ENCODE measurements around the gene PTPN2. TPM values are rescaled to one million over a fixed set of nuclear protein-coding genes. Genes with fewer than 3 reads are reported as not detected.

Gene PTPN2
- total RNA-seq, 4 donors from 2014 or later: 17.0 to 20.0 (median 17.5) TPM

- Histone ChIP-seq H3K27me3 (no peaks in the 10 kb centered on the region), H3K9me3 (no peaks in the 10 kb centered on the region), H3K27ac (no peak overlapping the region), H3K4me3 (no peak overlapping the region), H3K4me1 (no peaks in the 10 kb centered on the region), H3K36me3 (peaks cover 0 to 38% of the 10 kb centered on the region in 2 donors)
- no peak for DNase-seq
- TF ChIP-seq POLR2A (IDR thresholded peaks at IDR 0.05) (no peak), CTCF (IDR thresholded peaks at IDR 0.05 in 4 of 5, conservative IDR thresholded peaks at IDR 0.05 in 1 of 5) (no peak)
- in situ Hi-C loops (cut with MboI; ENCODE audit: low sequenced_read_pairs in 4 of 4) (no loop called here), intact Hi-C loops (cut with DNase I; ENCODE audit: low total_unique reads) (no loop called here)
- no peak for ATAC-seq
Observed at GRCh38 chr18:12821408-12821807, 62.6 kb downstream of the PTPN2 start.

- TF ChIP-seq CTCF (IDR thresholded peaks at IDR 0.05 in 4 of 5, conservative IDR thresholded peaks at IDR 0.05 in 1 of 5) (no peak), POLR2A (IDR thresholded peaks at IDR 0.05) (no peak)
- no peaks in the 10 kb centered on the region for H3K9me3 ChIP-seq
- no peaks in the 10 kb centered on the region for H3K27me3 ChIP-seq
- no peak overlapping the region for H3K4me3 ChIP-seq
- H3K4me1 ChIP-seq: no peaks in the 10 kb centered on the region
- DNase-seq: no peak
- intact Hi-C loops (cut with DNase I; ENCODE audit: low total_unique reads) (no loop called here), in situ Hi-C loops (cut with MboI; ENCODE audit: low sequenced_read_pairs in 4 of 4) (no loop called here)
- ATAC-seq: no peak
- no peak overlapping the region for H3K27ac ChIP-seq
- H3K36me3 ChIP-seq: peaks cover 0 to 39% of the 10 kb centered on the region in 2 donors
Observed at GRCh38 chr18:12820506-12820905, 63.5 kb downstream of the PTPN2 start.

- Histone ChIP-seq H3K27ac (no peak overlapping the region), H3K4me1 (no peaks in the 10 kb centered on the region), H3K27me3 (no peaks in the 10 kb centered on the region), H3K36me3 (peaks cover 0 to 37% of the 10 kb centered on the region in 2 donors), H3K9me3 (no peaks in the 10 kb centered on the region), H3K4me3 (no peak overlapping the region)
- no peak for DNase-seq
- ATAC-seq: no peak
- intact Hi-C loops (cut with DNase I; ENCODE audit: low total_unique reads): no loop called here
- no peak for TF ChIP-seq POLR2A (IDR thresholded peaks at IDR 0.05)
- TF ChIP-seq CTCF (IDR thresholded peaks at IDR 0.05 in 4 of 5, conservative IDR thresholded peaks at IDR 0.05 in 1 of 5): no peak
- in situ Hi-C loops (cut with MboI; ENCODE audit: low sequenced_read_pairs in 4 of 4): no loop called here
Observed at GRCh38 chr18:12819841-12820240, 64.2 kb downstream of the PTPN2 start.

- intact Hi-C loops (cut with DNase I; ENCODE audit: low total_unique reads): no loop called here
- Histone ChIP-seq H3K9me3 (no peaks in the 10 kb centered on the region), H3K27me3 (no peaks in the 10 kb centered on the region), H3K36me3 (peaks cover 0 to 37% of the 10 kb centered on the region in 2 donors), H3K4me1 (no peaks in the 10 kb centered on the region), H3K27ac (no peak overlapping the region), H3K4me3 (no peak overlapping the region)
- in situ Hi-C loops (cut with MboI; ENCODE audit: low sequenced_read_pairs in 4 of 4): no loop called here
- TF ChIP-seq POLR2A (IDR thresholded peaks at IDR 0.05) (no peak), CTCF (IDR thresholded peaks at IDR 0.05 in 4 of 5, conservative IDR thresholded peaks at IDR 0.05 in 1 of 5) (no peak)
- DNase-seq: no peak
- ATAC-seq: no peak
Observed at GRCh38 chr18:12819322-12819721, 64.7 kb downstream of the PTPN2 start.

GRCh38 chr18:12818243-12818642 lies 65.8 kb downstream of the PTPN2 start:
- intact Hi-C loops (cut with DNase I; ENCODE audit: low total_unique reads): no loop called here
- no peaks in the 10 kb centered on the region for H3K4me1 ChIP-seq
- DNase-seq: no peak

More at GRCh38 chr18:12818243-12818642, 65.8 kb downstream of the PTPN2 start:
- no peak overlapping the region for H3K27ac ChIP-seq
- no peak for ATAC-seq
- peaks cover 0 to 47% of the 10 kb centered on the region in 2 donors for H3K36me3 ChIP-seq
- in situ Hi-C loops (cut with MboI; ENCODE audit: low sequenced_read_pairs in 4 of 4): no loop called here
- no peaks in the 10 kb centered on the region for H3K27me3 ChIP-seq
- no peaks in the 10 kb centered on the region for H3K9me3 ChIP-seq
- no peak overlapping the region for H3K4me3 ChIP-seq
- no peak for TF ChIP-seq POLR2A (IDR thresholded peaks at IDR 0.05)
- TF ChIP-seq CTCF (IDR thresholded peaks at IDR 0.05 in 4 of 5, conservative IDR thresholded peaks at IDR 0.05 in 1 of 5): no peak
